ENCODE measurements around the gene TATDN2. TPM values are rescaled to one million over a fixed set of nuclear protein-coding genes. Genes with fewer than 3 reads are reported as not detected.
A peak's percentile ranks its signal among the peaks of the same experiment; 100 is the strongest.

The TATDN2 gene
- total and polyA plus RNA-seq, 9 of the 15 experiments (the other 6 are each of a cell fraction or from before 2014, with no cell fraction given): 5.2 to 44.7 (median 25.8) TPM

DNA sequence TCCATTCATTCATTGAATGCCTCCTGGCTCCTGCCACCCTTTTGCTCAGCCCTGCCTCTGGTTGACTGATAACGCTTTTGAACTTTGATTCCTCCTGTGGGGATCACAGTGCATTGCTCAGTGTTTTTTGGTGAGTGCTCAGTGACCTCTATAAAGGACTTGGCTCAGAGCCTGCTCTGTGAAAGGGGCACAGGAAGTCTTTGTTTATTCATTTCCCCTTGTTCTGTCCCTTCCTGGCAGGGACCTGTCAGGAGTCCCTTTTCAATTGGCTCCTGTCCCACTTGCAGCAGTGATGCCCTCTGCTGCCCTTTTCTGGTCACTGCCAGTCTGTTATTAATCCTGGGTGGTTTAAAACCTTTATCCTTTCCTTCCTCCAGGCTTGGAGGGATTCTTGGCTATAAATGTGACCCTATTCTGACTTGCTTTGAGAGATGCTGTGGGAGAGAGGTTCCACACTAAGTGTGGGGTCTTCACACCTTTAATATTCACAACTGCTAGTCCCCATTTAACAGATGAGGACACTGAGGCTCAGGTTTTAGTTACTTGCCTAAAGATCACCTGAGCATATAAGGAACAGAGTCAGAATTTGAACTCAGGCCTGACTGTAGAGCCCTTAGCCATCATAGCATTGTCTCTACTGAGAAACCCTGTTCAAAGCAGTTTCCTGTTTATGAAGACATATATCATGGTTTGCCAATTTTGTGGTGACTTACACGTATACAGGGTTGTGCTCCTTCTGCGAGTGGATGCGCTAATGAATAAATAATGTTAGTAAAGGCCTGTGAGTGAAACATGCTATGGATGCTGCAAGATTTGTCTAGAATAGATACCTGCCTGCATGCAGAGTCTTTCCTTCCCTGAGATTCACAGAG is 23.2 kb upstream of the TATDN2 start (continued):
- TF ChIP-seq ZNF175 (CRISPR knock-in tag; IDR thresholded peaks at IDR 0.05; ENCODE audit: low read depth): no peak
- TF ChIP-seq NFXL1 (CRISPR knock-in tag; IDR thresholded peaks at IDR 0.05): no peak
- no peak for TF ChIP-seq ZBTB33 (CRISPR knock-in tag; IDR thresholded peaks at IDR 0.05)
- TF ChIP-seq SFPQ (IDR thresholded peaks at IDR 0.05; ENCODE audit: low read depth, low read length): no peak
- no peak for TF ChIP-seq SIX5 (IDR thresholded peaks at IDR 0.05; ENCODE audit: borderline replicate concordance in 1 of 2, insufficient read depth in 1 of 2, low read depth in 1 of 2, low read length in 2 of 2)
- no peak for TF ChIP-seq KAT8 (IDR thresholded peaks at IDR 0.05; ENCODE audit: low read depth)
- no peak for TF ChIP-seq ETS2 (tag; IDR thresholded peaks at IDR 0.05; ENCODE audit: borderline replicate concordance, poor library complexity, severe bottlenecking)
- no peak for TF ChIP-seq TFAP4 (CRISPR knock-in tag; IDR thresholded peaks at IDR 0.05; ENCODE audit: borderline replicate concordance)
- no peak for TF ChIP-seq SMAD2 (IDR thresholded peaks at IDR 0.05; ENCODE audit: low read depth, low read length)
- TF ChIP-seq RB1 (IDR thresholded peaks at IDR 0.05; ENCODE audit: low read depth): 0 out of 2 replicates have a peak, but pooled peaks have one; percentile 19
- TF ChIP-seq ZFP36 (IDR thresholded peaks at IDR 0.05; ENCODE audit: low read depth, low read length, partially characterized antibody): no peak
- 0 out of 2 replicates have a peak, but pooled peaks have one; percentile 31 for TF ChIP-seq LCOR (CRISPR knock-in tag; IDR thresholded peaks at IDR 0.05)
- TF ChIP-seq PRPF4 (IDR thresholded peaks at IDR 0.05; ENCODE audit: insufficient read depth, low read depth, low read length, poor library complexity, severe bottlenecking): no peak
- TF ChIP-seq ZNF212 (CRISPR knock-in tag; IDR thresholded peaks at IDR 0.05): no peak
- TF ChIP-seq ZNF551 (CRISPR knock-in tag; IDR thresholded peaks at IDR 0.05): no peak
- TF ChIP-seq CBX1 (IDR thresholded peaks at IDR 0.05; ENCODE audit: low read depth): no peak
- no peak for TF ChIP-seq SNIP1 (IDR thresholded peaks at IDR 0.05; ENCODE audit: low read depth)
- no peak for TF ChIP-seq CSDE1 (IDR thresholded peaks at IDR 0.05)
- TF ChIP-seq UBTF (IDR thresholded peaks at IDR 0.05; ENCODE audit: borderline replicate concordance in 1 of 2, low read depth in 2 of 2, low read length in 2 of 2): 0 out of 4 replicates have a peak, but pooled peaks of 1 of the 2 experiments have one; percentile 26

Measured in K562 (cell line).